Measurements from ENCODE around the gene PRSS57.
A peak's percentile ranks its signal among the peaks of the same experiment; 100 is the strongest.
"Not testable (repeated sequence)": the region's sequence is repeated elsewhere in the genome, so short reads cannot be mapped to it uniquely, and the experiment has no call there.

The PRSS57 gene

DNA sequence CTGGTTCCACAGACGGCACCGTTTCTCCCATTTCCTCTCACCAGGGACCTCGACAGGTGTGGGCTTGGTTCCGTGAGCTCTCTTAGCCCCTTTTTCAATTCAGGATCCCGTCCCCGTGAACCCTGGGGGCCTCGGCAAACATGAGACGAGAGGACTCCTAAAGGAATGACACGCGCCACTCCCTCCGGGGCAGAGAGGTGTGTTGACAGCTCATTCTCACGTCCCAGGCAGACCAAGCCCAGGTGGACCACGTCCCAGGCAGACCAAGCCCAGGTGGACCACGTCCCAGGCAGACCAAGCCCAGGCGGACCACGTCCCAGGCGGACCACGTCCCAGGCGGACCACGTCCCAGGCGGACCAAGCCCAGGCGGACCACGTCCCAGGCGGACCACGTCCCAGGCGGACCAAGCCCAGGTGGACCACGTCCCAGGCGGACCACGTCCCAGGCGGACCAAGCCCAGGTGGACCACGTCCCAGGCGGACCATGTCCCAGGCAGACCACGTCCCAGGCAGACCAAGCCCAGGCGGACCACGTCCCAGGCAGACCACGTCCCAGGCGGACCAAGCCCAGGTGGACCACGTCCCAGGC lies 28.2 kb downstream of the PRSS57 start:
- not testable (repeated sequence) for DNase-seq

DNA sequence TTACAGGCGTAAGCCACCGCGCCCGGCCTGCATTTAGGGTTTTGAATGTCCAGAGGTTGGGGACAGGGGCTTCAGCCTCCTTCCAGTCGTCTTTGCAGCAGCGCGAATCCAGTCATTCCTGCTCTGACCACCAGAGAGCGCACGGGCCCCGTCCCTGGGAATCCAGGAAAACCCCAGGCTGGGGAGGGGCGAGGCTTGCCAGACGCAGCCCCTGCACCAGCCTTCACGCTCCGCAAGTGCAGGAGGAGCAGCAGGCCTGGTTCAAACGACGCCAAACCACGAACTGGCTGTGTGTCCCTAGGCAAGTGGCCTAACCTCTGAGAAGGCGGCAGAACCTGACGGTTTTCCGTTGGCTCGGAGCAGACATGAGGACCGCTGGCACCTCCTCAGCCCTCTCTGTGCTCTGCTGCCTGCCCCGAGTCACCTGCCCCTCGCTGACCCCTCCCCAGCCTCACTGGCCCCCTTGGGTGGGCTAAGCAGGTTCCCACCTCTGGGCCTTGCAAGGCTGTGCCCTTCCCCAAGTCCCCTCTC lies 30.3 kb downstream of the PRSS57 start:
- peak; percentile 67 for DNase-seq

DNA sequence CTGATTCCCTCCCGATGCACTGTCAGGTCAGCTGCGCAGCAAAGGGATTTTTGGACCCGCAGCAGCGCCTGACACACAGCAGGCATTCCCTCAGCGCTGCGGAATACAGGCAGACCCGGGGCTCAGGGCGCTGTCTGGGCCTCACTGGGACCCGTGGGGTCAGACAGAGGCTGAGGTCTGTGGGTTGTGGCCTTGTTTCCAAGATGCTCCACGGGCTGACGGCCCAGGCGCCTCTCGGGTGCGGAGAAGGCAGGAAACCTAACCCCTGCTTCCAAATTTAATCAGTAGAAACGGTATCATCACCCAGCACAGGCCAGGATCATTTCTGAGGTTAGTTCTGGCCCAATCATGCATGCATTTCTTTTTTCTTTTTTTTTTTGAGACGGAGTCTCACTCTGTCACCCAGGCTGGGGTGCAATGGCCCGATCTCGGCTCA lies 31.6 kb downstream of the PRSS57 start:
- DNase-seq: no peak

DNA sequence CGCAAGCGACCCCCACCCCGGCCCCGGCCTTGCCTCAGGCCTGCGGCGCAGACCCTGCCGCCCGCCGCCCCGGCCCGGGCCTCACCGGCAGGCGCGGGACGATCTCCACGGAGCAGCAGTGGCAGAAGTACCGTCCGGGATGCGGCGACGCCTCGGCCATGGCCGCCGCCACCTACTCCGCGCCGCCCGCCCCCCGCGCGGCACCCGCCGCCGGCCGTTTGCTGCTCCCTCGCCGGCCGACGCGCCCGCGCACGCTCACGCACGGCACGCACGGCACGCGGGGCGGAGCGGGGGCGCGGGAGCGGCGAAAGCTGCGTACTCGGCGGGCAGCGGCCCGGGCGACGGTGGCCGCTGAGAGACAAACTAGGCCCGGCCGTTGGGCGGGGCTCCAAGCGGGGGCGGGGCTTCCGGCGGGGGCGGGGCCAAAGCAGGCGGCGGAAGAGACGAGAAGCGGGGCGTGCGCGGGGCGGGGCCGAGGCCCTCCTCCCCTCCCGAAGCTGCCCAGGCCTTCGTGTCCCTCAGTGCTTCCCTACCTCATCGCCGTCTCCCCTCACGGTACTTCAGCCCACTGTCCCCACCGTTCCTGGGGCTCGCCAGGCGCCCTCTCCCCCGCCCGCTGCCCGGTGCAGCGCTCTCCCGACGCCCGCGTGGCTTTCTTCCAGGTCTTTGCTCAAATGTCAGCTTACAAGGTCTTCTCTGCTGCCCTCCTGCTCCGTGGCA lies 32.1 kb downstream of the PRSS57 start, which contains the start of gene RNF126:
Gene RNF126 (minus strand): TSS at position 253 of the 720 bp plus-strand sequence. CDS start 93 bp downstream, at position 160.
- DNase-seq: peak; percentile 91

DNA sequence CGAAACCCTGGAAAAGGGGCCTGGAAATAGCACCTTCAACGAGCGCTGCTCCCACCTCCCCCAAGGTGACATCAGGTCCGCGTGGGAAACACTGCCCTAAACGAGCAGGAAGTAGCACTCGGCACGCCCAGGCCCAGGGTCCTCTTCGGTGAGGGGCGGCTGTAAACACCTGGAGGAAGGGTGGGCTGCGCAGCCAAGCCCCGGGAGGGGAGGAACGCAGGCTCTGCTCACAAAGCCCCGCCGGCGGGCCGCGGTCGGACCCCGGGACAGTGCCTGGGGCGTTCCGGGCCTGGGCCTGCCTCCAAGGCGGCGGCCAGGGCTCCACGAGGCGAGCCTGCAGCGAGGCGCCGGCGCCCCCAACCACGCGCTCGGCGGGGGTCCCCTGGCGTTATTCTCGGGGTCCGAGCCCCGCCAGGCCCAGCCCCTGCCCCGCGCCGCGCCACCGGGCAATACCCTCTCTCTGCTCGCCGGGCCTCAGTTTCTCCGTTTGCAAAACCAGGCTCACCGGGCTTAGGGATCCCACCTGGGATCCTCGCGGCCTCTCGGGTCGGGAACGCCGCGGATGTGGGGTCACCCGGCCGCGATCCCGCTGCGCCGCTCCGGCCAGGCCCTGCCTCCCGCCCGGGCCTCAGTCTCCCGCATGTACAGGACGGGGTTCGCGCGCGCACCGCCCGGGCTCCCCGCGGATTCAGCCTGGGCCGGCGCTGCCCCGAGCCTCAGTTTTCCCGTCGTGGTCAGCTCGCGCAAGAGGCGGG lies 32.9 kb downstream of the PRSS57 start:
- DNase-seq: no peak

- no peak for DNase-seq
Observed at GRCh38 chr19:661427-662196, 33.6 kb downstream of the PRSS57 start.

GRCh38 chr19:660793-661426 lies 34.3 kb downstream of the PRSS57 start:
- DNase-seq: no peak

DNA sequence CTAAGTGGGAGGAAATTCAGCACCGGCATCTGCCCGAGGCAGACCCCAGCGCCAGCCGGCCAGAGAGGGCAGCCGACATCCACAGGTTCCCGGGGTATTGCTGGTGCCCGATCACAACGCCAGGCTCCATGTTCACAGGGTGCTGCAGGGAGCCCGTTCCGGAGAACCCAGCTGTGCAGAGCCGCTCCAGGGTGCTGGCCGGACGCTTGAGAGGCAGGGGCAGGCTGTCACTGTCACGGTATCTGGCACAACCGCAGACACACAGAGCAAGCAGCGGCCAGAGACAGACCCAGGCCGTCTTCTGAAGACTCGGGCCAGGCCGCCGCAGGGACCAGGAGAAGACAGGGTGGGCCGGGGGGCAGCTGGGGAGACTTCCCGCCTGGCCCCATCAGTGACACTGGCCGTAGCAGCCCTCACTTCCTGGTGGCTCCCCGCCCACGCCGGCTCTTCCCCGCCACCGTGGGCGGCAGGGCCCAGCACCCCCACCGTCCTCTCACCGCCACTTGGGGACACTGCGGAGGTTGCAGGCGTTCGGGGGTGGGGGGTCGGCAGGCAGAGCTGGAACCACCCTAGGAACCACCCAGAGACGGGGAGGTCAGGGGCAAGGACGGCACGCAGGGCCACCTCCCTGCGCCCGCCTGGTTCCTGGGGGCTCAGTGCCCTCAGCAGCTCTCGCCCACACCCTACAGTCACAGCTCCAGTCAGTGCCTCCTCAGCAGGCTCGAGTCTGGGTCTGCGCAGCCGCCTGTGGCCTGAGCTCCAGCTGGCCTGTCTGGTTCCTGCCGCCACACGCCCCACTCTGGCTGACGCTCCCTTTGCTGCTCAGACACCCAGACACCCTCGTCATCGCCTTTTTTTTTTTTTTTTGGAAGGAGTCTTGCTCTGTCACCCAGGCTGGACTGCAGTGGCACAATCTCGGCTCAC lies 36.1 kb downstream of the PRSS57 start:
- no peak for DNase-seq

GRCh38 chr19:658059-658839 lies 37.0 kb downstream of the PRSS57 start:
- DNase-seq: no peak

GRCh38 chr19:657611-658010 lies 37.6 kb downstream of the PRSS57 start:
- DNase-seq: no peak

DNA sequence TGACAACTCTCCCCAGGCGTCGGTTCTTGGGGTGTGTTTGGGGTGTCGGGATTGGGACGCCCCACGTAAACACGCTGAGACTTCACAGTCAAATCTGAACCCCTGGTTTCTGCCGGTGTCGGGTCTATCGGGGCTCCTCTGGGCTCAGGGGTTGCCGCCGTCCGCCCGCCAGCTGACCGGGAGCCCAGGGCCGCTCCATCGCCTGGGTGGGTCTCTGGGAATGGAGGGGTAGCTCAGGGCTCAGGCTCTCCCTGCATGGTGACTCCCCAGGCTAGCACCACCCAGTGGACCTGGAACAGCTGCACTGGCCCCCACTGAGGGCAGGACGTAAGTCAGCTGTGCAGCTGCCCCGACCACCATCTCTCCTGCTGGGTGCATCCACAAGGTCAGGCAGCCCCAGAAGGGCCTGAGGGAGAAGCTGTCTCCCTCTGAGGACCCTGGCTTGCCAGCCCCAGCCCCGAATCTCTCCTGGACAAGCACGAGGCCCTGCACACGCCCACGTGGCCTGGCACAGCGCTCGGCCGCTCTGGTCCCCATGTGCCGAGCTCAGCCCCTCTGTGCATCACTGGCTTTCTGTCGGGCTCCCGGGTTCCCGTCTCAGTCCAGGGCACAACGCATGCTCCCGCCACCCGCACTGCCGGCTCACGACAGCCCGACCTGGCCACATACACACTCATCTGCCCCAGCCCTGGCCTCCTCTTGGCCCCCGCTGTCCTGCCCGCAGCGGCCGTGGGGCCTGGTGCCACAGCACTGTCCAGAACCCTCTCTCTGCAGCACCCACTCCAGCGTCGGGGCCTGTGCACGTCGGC lies 38.3 kb downstream of the PRSS57 start:
- no peak for DNase-seq

DNA sequence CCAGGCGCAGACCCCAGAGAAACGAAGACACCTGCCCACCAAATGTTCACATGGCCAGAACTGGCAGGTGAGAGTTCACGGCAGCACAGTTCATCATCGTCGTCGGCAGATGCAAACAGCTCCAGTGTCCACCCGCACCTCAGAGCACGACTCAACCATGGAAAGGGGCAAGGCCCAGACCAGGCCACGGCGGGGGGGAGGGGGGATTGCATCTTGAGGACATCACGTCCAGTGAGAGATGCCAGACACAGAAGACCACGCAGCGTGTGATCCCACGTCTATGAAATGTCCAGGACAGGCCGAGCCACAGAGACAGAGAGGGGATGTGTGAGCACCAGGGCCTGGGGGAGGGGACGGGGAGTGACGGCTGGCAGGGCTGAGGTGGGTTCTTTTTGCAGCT lies 39.6 kb downstream of the PRSS57 start:
- no peak for DNase-seq

GRCh38 chr19:653425-653824 lies 41.8 kb downstream of the PRSS57 start:
- DNase-seq: no peak

GRCh38 chr19:652467-653389 lies 42.5 kb downstream of the PRSS57 start:
- no peak for DNase-seq

DNA sequence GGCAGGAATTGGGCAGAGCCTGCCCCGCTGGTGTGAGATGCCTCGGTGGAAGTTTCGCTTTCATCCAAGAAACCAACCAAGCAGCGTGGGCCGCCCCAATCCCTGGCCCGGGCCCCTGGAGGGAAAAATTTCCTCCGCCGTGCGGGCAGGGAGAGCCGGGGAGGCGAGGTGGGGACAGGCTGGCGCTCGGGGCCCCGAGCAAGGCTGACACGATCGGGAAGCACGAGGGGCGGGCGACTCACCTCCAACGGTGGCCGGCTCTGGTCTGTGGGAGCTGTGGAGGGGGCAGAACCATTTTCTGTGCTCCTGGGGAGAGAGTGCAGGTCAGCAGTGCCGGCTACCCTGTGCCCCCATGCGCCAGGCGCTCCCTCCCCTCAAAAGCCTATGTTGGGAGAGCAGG lies 43.3 kb downstream of the PRSS57 start:
- no peak for DNase-seq

- no peak for DNase-seq
Observed at GRCh38 chr19:651114-651818, 44.0 kb downstream of the PRSS57 start.

- no peak for DNase-seq
Observed at GRCh38 chr19:650121-650520, 45.1 kb downstream of the PRSS57 start.

Measured in NCI-H1048 (cell line).